ENCODE data around the gene PHF3. TPM values are rescaled to one million over a fixed set of nuclear protein-coding genes. Genes with fewer than 3 reads are reported as not detected.
"Not testable (repeated sequence)": the region's sequence is repeated elsewhere in the genome, so short reads cannot be mapped to it uniquely, and the experiment has no call there.

Gene PHF3
- total RNA-seq, 1 experiment from 2014 or later, result 46.6 TPM

- Mint-ChIP-seq H3K27ac (ENCODE audit: unreplicated experiment) (no peak overlapping the region), H3K9me3 (ENCODE audit: low read depth, unreplicated experiment) (no peaks in the 10 kb centered on the region), H3K27me3 (ENCODE audit: unreplicated experiment) (no peaks in the 10 kb centered on the region), H3K36me3 (ENCODE audit: insufficient read depth, unreplicated experiment) (no peaks in the 10 kb centered on the region), H3K4me1 (ENCODE audit: low read depth, unreplicated experiment) (peaks cover 38% of the 10 kb centered on the region), H3K4me3 (ENCODE audit: low read depth, unreplicated experiment) (no peak overlapping the region)
- CTCF ChIA-PET, result no interaction called here
- BruUV-seq (replicated peaks), result no TSS peak
- intact Hi-C loops (cut with micrococcal nuclease; ENCODE audit: unreplicated experiment), result no loop called here
- TF ChIP-seq, protein P1, sequence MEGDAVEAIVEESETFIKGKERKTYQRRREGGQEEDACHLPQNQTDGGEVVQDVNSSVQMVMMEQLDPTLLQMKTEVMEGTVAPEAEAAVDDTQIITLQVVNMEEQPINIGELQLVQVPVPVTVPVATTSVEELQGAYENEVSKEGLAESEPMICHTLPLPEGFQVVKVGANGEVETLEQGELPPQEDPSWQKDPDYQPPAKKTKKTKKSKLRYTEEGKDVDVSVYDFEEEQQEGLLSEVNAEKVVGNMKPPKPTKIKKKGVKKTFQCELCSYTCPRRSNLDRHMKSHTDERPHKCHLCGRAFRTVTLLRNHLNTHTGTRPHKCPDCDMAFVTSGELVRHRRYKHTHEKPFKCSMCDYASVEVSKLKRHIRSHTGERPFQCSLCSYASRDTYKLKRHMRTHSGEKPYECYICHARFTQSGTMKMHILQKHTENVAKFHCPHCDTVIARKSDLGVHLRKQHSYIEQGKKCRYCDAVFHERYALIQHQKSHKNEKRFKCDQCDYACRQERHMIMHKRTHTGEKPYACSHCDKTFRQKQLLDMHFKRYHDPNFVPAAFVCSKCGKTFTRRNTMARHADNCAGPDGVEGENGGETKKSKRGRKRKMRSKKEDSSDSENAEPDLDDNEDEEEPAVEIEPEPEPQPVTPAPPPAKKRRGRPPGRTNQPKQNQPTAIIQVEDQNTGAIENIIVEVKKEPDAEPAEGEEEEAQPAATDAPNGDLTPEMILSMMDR (IDR thresholded peaks at IDR 0.05; ENCODE audit: unreplicated experiment), result no peak
- DNase-seq, result no peak
Observed at GRCh38 chr6:63730311-63730710, 94.7 kb downstream of the PHF3 start.

DNA sequence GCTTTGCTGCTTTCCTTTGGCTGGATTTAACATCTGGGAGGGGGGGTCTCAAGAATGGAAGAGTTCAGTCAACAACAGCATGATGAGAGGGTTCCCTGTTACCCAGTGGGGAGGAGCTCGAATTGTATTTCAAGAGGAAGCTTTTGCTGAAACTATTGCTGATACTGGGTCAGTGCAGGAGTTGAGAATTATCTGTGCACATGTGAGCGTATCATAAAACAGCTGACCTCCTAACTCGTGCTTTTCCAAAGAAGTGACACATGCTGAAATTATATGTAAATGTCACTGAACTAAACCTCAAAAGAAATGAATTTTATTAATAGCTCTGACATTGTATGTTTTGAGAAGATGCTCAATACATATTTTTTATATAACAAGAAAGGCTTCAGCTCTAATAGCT lies 96.3 kb downstream of the PHF3 start:
- BruUV-seq (replicated peaks), result no TSS peak
- Mint-ChIP-seq H3K27me3 (ENCODE audit: unreplicated experiment) (no peaks in the 10 kb centered on the region), H3K9me3 (ENCODE audit: low read depth, unreplicated experiment) (peaks cover 4% of the 10 kb centered on the region), H3K4me1 (ENCODE audit: low read depth, unreplicated experiment) (peaks cover 41% of the 10 kb centered on the region), H3K4me3 (ENCODE audit: low read depth, unreplicated experiment) (no peak overlapping the region), H3K27ac (ENCODE audit: unreplicated experiment) (peak overlapping the region; percentile 46), H3K36me3 (ENCODE audit: insufficient read depth, unreplicated experiment) (no peaks in the 10 kb centered on the region)
- intact Hi-C loops (cut with micrococcal nuclease; ENCODE audit: unreplicated experiment), result no loop called here
- no peak for DNase-seq
- TF ChIP-seq, protein P1 (IDR thresholded peaks at IDR 0.05; ENCODE audit: unreplicated experiment), result no peak
- CTCF ChIA-PET, result interaction anchor here (1.2 kb wide), 1 partner anchor 71 kb away, joined by 3 read pairs; no protein-coding TSS in a partner anchor

DNA sequence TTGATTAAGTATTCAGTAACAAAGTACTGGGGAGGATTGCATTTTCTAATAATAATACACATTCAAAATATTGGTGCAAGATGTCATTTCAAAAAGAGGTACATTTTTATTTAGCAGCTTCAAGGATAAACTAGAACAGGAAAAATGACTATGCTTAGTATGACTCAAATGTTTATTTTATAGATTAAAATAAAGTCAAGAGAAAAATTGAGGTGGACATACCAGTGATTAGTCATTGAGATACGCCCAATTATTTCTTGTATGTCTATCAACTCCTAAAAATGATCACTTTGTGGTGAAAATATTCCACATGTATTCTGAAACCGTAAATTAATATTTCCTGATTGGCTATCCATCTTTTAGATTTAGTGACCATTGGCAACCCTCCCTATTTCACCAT lies 96.7 kb downstream of the PHF3 start:
- Mint-ChIP-seq H3K27ac (ENCODE audit: unreplicated experiment) (peak overlapping the region; percentile 26), H3K36me3 (ENCODE audit: insufficient read depth, unreplicated experiment) (no peaks in the 10 kb centered on the region), H3K4me1 (ENCODE audit: low read depth, unreplicated experiment) (peaks cover 41% of the 10 kb centered on the region), H3K27me3 (ENCODE audit: unreplicated experiment) (no peaks in the 10 kb centered on the region), H3K4me3 (ENCODE audit: low read depth, unreplicated experiment) (no peak overlapping the region), H3K9me3 (ENCODE audit: low read depth, unreplicated experiment) (peaks cover 4% of the 10 kb centered on the region)
- TF ChIP-seq, protein P1 (IDR thresholded peaks at IDR 0.05; ENCODE audit: unreplicated experiment), result no peak
- BruUV-seq (replicated peaks), result no TSS peak
- no peak for DNase-seq
- intact Hi-C loops (cut with micrococcal nuclease; ENCODE audit: unreplicated experiment), result no loop called here
- CTCF ChIA-PET, result interaction anchor here (1.2 kb wide), 1 partner anchor 70 kb away, joined by 3 read pairs; no protein-coding TSS in a partner anchor

GRCh38 chr6:63734923-63735322 lies 99.3 kb downstream of the PHF3 start:
- no peak for DNase-seq
- H3K27ac Mint-ChIP-seq (ENCODE audit: unreplicated experiment), result no peak overlapping the region
- BruUV-seq (replicated peaks), result no TSS peak
- H3K27me3 Mint-ChIP-seq (ENCODE audit: unreplicated experiment), result no peaks in the 10 kb centered on the region
- peaks cover 54% of the 10 kb centered on the region for H3K4me1 Mint-ChIP-seq (ENCODE audit: low read depth, unreplicated experiment)
- peaks cover 4% of the 10 kb centered on the region for H3K9me3 Mint-ChIP-seq (ENCODE audit: low read depth, unreplicated experiment)
- peaks cover under 1% of the 10 kb centered on the region for H3K36me3 Mint-ChIP-seq (ENCODE audit: insufficient read depth, unreplicated experiment)
- H3K4me3 Mint-ChIP-seq (ENCODE audit: low read depth, unreplicated experiment), result no peak overlapping the region
- TF ChIP-seq, protein P1 (IDR thresholded peaks at IDR 0.05; ENCODE audit: unreplicated experiment), result no peak
- CTCF ChIA-PET, result interaction anchor here (1.1 kb wide), 1 partner anchor 383 kb away, joined by 4 read pairs; no protein-coding TSS in a partner anchor
- intact Hi-C loops (cut with micrococcal nuclease; ENCODE audit: unreplicated experiment), result no loop called here

DNA sequence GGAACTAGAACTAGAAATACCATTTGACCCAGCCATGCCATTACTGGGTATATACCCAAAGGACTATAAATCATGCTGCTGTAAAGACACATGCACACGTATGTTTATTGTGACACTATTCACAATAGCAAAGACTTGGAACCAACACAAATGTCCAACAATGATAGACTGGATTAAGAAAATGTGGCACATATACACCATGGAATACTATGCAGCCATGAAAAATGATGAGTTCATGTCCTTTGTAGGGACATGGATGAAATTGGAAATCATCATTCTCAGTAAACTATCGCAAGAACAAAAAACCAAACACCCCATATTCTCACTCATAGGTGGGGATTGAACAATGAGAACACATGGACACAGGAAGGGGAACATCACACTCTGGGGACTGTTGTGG lies 102.6 kb downstream of the PHF3 start:
- intact Hi-C loops (cut with micrococcal nuclease; ENCODE audit: unreplicated experiment); DNase-seq; H3K27ac Mint-ChIP-seq (ENCODE audit: unreplicated experiment); H3K27me3 Mint-ChIP-seq (ENCODE audit: unreplicated experiment); H3K9me3 Mint-ChIP-seq (ENCODE audit: low read depth, unreplicated experiment); H3K36me3 Mint-ChIP-seq (ENCODE audit: insufficient read depth, unreplicated experiment); BruUV-seq (replicated peaks); H3K4me3 Mint-ChIP-seq (ENCODE audit: low read depth, unreplicated experiment): not testable (repeated sequence)
- CTCF ChIA-PET, result interaction anchor here (1.0 kb wide), 1 partner anchor 64 kb away, joined by 4 read pairs; no protein-coding TSS in a partner anchor
- H3K4me1 Mint-ChIP-seq (ENCODE audit: low read depth, unreplicated experiment), result peaks cover 67% of the 10 kb centered on the region

Measured in Calu3 (cell line).